ENCODE data around the gene MGST1. TPM values are rescaled to one million over a fixed set of nuclear protein-coding genes. Genes with fewer than 3 reads are reported as not detected.

The MGST1 gene
- total RNA-seq (2022; extraction: Qiagen RNA extraction): 714 to 803 TPM (median 770 TPM) in 5 replicates

DNA sequence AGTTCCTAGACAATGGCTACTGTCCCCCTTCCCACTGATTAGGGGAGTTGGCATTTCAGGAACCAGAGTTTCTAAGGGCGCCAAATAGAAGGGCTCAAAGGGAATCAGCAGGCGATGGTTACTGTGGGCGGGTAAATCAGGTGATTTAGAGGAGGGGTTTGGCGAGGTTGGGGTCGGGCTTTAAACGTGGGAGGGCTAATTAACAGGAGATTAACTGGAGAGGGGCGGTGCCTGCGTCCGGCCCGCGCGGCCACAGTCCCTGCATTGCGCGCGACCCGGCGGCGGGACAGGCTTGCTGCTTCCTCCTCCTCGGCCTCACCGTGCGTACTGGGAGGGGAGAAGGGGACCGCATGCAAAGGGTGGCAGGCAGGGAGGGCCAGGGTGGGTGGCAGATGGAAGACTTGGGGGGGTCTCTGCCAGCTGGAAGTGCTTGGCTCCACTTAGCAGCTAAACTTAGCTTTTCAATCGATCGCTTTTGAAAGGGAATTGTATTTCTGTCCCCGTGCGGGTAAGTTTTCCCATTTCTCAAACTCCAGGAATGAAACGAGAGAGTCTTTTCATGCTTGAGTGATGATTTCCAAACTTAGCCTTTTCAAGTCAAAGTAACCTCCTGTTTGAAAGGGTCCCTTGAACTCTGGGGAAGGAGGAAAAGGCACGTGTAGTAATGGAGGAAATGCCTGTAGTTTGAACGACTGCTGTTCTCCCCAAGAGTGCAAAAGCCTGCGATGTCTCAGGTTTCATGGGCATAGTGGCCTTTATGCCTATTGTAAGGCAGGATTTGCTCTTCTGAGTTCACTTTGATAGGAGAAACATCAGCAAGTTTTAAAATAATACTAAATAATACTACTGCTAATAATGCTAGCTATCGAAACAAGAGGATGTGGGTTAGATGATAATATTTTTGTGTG, at the start of gene MGST1:
Gene MGST1, plus strand, starts transcription at position 255 of the 908 bp plus-strand sequence. CDS start 6,608 bp downstream, outside the sequence.

Other genes with a start within 250 kb of the MGST1 start
- not detected in 5 replicates for gene SLC15A5, start 70.0 kb upstream of the MGST1 start, total RNA-seq (2022; extraction: Qiagen RNA extraction)